ENCODE data around the gene BOLA2B.
"Not testable (repeated sequence)": the region's sequence is repeated elsewhere in the genome, so short reads cannot be mapped to it uniquely, and the experiment has no call there.

GRCh38 chr16:30211414-30211813 lies 17.9 kb upstream of the BOLA2B start:
- TF ChIP-seq CTCF (conservative IDR thresholded peaks at IDR 0.05; ENCODE audit: low read depth in 2 of 2); CREB1 (CRISPR knock-in tag; IDR thresholded peaks at IDR 0.05; ENCODE audit: low read depth); EZH2 (IDR thresholded peaks at IDR 0.05; ENCODE audit: low read depth, unreplicated experiment); ZNF331 (CRISPR knock-in tag; IDR thresholded peaks at IDR 0.05; ENCODE audit: low read depth); REST (IDR thresholded peaks at IDR 0.05; ENCODE audit: unreplicated experiment); EZH2phosphoT487 (IDR thresholded peaks at IDR 0.05; ENCODE audit: unreplicated experiment): not testable (repeated sequence)

Measured in GM23338 (cell line).